ACC112 (cell line): Measurements from ENCODE around the gene IGFBP6.
"Not testable (repeated sequence)": the region's sequence is repeated elsewhere in the genome, so short reads cannot be mapped to it uniquely, and the experiment has no call there.

Source experiments
- H2AFZ ChIP-seq: fragments of 200-600 bp; sonication (generic); one replicate; pipeline ENCODE4 v1.6.0; 2017; ENCODE audit warnings: antibody characterized with exemption, low read length; ENCODE audit not compliant: unreplicated experiment
- H3K27ac ChIP-seq: fragments of 200-600 bp; sonication (generic); 2 replicates; pipeline ENCODE4 v1.5.1; 2014; ENCODE audit warnings: low read depth, mild to moderate bottlenecking, antibody characterized with exemption, low read length, moderate library complexity
- H3K27me3 ChIP-seq: fragments of 200-600 bp; sonication (generic); 2 replicates; pipeline ENCODE4 v1.6.1; 2014; ENCODE audit warnings: mild to moderate bottlenecking, antibody characterized with exemption, low read length, moderate library complexity, mixed read lengths; ENCODE audit not compliant: insufficient read depth
- H3K36me3 ChIP-seq: fragments of 200-600 bp; sonication (generic); 2 replicates; pipeline ENCODE4 v1.6.1; 2016; ENCODE audit warnings: mild to moderate bottlenecking, antibody characterized with exemption, low read length, moderate library complexity, mixed read lengths; ENCODE audit not compliant: insufficient read depth
- H3K4me1 ChIP-seq: fragments of 200-600 bp; sonication (generic); one replicate; pipeline ENCODE4 v1.6.1; 2016; ENCODE audit warnings: low read length, mixed read lengths; ENCODE audit not compliant: insufficient read depth, unreplicated experiment, control insufficient read depth
- H3K4me3 ChIP-seq: fragments of 200-600 bp; sonication (generic); 2 replicates; pipeline ENCODE4 v1.5.1; 2014; ENCODE audit warnings: mild to moderate bottlenecking, low read depth, low read length
- H3K79me2 ChIP-seq: fragments of 200-600 bp; sonication (generic); one replicate; pipeline ENCODE4 v1.6.0; 2016; ENCODE audit warnings: low read length; ENCODE audit not compliant: control insufficient read depth, unreplicated experiment, insufficient read depth

IGFBP6 gene

DNA sequence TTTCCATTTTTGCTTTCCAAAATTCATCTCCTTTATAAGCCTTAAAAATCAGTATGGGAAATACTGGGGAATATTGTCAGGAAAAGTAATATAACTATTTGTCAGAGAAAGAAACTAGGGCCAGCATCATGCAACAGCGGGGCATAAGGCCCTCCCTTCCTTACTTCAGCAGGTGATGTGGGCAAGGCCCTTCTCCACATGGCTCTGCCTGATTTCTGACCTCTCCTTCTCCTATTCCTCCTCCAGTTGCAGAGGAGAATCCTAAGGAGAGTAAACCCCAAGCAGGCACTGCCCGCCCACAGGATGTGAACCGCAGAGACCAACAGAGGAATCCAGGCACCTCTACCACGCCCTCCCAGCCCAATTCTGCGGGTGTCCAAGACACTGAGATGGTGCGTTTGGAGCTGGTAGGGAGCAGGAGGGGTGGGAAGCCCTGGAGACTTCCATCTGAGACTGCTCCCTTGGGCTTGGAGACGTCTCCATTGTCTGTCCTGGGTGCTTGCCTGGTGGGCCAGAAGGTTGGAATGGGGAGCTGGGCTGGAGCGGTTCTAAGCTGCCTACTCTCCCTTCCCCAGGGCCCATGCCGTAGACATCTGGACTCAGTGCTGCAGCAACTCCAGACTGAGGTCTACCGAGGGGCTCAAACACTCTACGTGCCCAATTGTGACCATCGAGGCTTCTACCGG is 3.1 kb downstream of the IGFBP6 start:
- Histone ChIP-seq H3K4me3 (no peak overlapping the region), H3K4me1 (peaks cover 8% of the 10 kb centered on the region), H3K36me3 (peaks cover 6% of the 10 kb centered on the region; the same call in 1 of the 2 replicates), H3K79me2 (no peaks in the 10 kb centered on the region), H2AFZ (no peak overlapping the region), H3K27ac (no peak overlapping the region), H3K27me3 (no peaks in the 10 kb centered on the region)

GRCh38 chr12:53101266-53101665 is 3.8 kb downstream of the IGFBP6 start:
- Histone ChIP-seq H3K79me2 (no peaks in the 10 kb centered on the region), H3K4me3 (no peak overlapping the region), H3K36me3 (peaks cover 6% of the 10 kb centered on the region; the same call in 1 of the 2 replicates), H3K27me3 (no peaks in the 10 kb centered on the region), H3K4me1 (peaks cover 3% of the 10 kb centered on the region), H3K27ac (no peak overlapping the region), H2AFZ (no peak overlapping the region)

DNA sequence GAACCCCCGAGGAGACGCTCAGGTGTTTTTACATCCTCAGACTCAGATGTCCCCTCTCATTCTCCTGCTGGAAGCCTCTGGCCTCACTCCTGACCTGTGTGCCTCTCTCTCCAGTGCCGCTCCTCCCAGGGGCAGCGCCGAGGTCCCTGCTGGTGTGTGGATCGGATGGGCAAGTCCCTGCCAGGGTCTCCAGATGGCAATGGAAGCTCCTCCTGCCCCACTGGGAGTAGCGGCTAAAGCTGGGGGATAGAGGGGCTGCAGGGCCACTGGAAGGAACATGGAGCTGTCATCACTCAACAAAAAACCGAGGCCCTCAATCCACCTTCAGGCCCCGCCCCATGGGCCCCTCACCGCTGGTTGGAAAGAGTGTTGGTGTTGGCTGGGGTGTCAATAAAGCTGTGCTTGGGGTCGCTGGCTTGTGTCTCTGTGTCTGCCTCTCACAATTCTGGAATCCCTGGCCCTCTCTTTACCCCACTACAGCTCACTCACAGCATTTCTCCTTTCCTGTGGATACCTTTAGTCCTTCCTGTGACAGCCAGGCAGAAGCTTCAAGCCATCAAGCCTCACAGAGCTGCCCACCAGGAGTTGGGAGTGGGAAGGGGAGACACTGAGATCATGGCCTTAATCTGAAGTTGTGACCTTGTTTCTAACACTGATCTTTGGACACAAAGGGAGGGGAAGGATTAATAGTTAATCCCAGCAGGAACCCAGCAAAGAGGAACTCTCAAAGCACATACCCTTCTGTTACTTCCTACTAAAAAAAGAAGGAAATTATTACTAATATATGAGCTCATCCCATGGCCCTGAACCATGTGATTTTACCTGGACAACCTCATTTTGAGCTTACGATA is 4.7 kb downstream of the IGFBP6 start:
- no peak overlapping the region for H2AFZ ChIP-seq

GRCh38 chr12:53102883-53103807 is 5.7 kb downstream of the IGFBP6 start, which contains the start of gene SOAT2:
Gene SOAT2, plus strand, starts transcription at chr12:53103486. Its CDS starts 92 bp downstream, at chr12:53103578.
- no peak within 1 kb of the TSS for H2AFZ ChIP-seq
- no peak within 1 kb of the TSS for H3K27ac ChIP-seq
- H3K27me3 ChIP-seq, result no peaks in the 10 kb centered on the region
- H3K4me3 ChIP-seq, result no peak within 1 kb of the TSS
- no peaks in the 10 kb centered on the region for H3K79me2 ChIP-seq
- H3K36me3 ChIP-seq, result peaks cover 6% of the 10 kb centered on the region; the same call in 1 of the 2 replicates
- H3K4me1 ChIP-seq, result peaks cover 3% of the 10 kb centered on the region

More for the DNA sequence above, 4.7 kb downstream of the IGFBP6 start:
- Histone ChIP-seq H3K36me3 (peaks cover 6% of the 10 kb centered on the region; the same call in 1 of the 2 replicates), H3K79me2 (no peaks in the 10 kb centered on the region), H3K27ac (no peak overlapping the region), H3K4me1 (peaks cover 3% of the 10 kb centered on the region), H3K27me3 (no peaks in the 10 kb centered on the region), H3K4me3 (no peak overlapping the region)

GRCh38 chr12:53103860-53104305 is 6.4 kb downstream of the IGFBP6 start:
- H3K4me1 ChIP-seq, result peaks cover 3% of the 10 kb centered on the region
- H3K27me3 ChIP-seq, result no peaks in the 10 kb centered on the region
- H3K4me3 ChIP-seq, result no peak overlapping the region
- no peaks in the 10 kb centered on the region for H3K79me2 ChIP-seq
- peaks cover 6% of the 10 kb centered on the region; the same call in 1 of the 2 replicates for H3K36me3 ChIP-seq
- no peak overlapping the region for H3K27ac ChIP-seq
- H2AFZ ChIP-seq, result no peak overlapping the region

DNA sequence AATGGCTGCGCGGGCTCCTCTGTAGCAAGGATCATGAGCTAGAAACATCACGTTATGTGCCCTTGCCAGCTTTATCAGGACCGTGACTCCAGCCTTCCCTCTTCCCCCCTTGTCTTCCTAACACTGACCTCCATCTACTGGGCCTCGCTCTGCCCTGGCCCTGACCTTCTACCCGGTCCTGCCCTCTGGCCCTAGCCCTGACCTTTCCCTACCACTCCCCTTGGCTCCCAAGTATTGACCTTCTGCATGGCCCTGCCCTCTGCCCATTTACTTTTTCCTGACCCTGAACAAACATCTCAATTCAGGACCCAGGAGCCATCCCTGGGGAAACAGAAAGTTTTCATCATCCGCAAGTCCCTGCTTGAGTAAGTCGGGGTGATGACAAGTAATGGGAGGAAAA is 7.8 kb downstream of the IGFBP6 start:
- Histone ChIP-seq H3K4me1 (no peaks in the 10 kb centered on the region), H3K4me3 (no peak overlapping the region), H3K27ac (no peak overlapping the region), H3K36me3 (peaks cover 6% of the 10 kb centered on the region; the same call in 1 of the 2 replicates), H2AFZ (no peak overlapping the region), H3K27me3 (no peaks in the 10 kb centered on the region), H3K79me2 (no peaks in the 10 kb centered on the region)

DNA sequence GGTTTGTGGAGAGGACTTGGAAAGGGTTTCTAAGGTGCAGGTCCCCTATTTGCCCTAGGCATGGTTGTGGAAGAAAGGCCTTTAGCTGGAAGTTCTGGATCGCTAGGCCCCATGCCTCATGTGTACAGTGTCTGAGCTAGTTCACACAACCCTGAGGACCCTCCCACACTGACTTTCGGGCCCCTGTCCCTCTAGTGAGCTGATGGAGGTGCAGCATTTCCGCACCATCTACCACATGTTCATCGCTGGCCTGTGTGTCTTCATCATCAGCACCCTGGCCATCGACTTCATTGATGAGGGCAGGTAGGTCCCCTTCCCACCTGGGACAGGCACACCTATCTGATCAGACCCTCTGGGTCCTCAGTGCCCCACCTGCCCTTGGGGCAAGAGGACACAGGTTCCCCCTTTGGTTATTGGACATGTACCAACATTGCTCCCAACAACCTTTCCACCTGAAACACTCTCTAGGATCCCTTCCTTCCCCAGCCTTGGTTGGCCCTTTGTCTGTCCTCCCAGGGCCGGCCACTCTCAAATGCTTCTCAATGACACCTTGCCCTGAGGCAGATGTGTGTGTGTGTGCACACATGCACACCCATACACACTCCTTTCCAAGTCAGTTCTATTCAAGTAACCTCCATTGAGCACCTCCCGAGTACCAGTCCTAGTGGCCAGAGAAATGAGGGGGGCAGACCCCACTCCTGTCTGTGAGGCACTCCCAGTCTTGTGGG is 8.4 kb downstream of the IGFBP6 start:
- Histone ChIP-seq H3K79me2 (no peaks in the 10 kb centered on the region), H3K4me3 (no peak overlapping the region), H2AFZ (no peak overlapping the region), H3K4me1 (no peaks in the 10 kb centered on the region), H3K36me3 (peaks cover 5% of the 10 kb centered on the region; the same call in 1 of the 2 replicates), H3K27me3 (no peaks in the 10 kb centered on the region), H3K27ac (no peak overlapping the region)

- Histone ChIP-seq H2AFZ (no peak overlapping the region), H3K27ac (no peak overlapping the region), H3K27me3 (no peaks in the 10 kb centered on the region), H3K4me3 (no peak overlapping the region), H3K36me3 (no peaks in the 10 kb centered on the region), H3K4me1 (no peaks in the 10 kb centered on the region), H3K79me2 (no peaks in the 10 kb centered on the region)
Observed at GRCh38 chr12:53107122-53107521, 9.7 kb downstream of the IGFBP6 start.

- not testable (repeated sequence) for H3K4me1 ChIP-seq, H3K27me3 ChIP-seq, H3K4me3 ChIP-seq, H3K79me2 ChIP-seq, H3K36me3 ChIP-seq, H2AFZ ChIP-seq, H3K27ac ChIP-seq
Observed at GRCh38 chr12:53112431-53112830, 15.0 kb downstream of the IGFBP6 start.
